A204.1 (cell line): Measurements from ENCODE around the gene BLMH.

Experiments used
- FAIRE-seq: peaks from 2 replicates; lab custom pipeline; 2012; peaks lifted over from hg19 to GRCh38; lab: Jason Lieb, UNC

Gene BLMH

DNA sequence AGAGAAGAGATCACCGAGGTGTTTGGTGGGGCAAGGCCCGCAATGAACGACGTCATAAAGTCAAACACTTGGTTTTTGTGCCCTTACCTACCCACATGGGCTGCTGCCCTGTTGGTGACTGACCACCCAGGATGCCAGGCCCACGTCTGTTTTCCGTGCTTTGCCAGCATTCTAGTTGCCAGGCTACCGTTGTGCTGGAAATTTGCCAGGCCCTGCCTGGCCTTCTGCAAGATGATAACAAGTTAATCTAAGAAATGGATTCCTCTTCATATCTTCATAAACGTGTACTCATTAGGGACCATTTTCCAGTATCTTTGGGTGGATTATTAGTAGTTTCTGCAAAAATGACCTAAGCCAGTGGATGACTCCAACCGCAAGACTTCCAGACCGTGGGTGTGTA, 91.6 kb downstream of the BLMH start:
- no peak for FAIRE-seq

DNA sequence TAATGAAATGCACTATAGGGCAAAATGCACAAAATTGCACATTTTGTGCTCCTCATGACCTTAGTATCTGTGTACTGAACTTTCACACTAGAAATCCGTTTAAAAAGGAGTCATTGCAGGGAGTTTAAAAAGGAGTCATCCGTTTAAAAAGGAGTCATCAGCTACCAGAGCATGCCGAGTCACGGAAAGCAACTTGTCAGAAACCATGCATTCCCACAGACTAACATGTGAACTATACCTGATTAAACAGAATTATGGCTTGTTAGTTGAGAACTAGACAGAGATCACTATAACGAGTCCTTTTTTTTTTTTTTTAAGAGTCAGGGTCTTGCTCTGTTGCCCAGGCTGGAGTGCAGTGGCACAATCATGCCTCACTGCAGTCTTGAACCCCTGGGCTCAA, 92.1 kb downstream of the BLMH start:
- FAIRE-seq = no peak
